ENCODE measurements around the gene GAB1. TPM values are rescaled to one million over a fixed set of nuclear protein-coding genes. Genes with fewer than 3 reads are reported as not detected.
A peak's percentile ranks its signal among the peaks of the same experiment; 100 is the strongest.

Gene GAB1
- total RNA-seq, 4 donors from 2014 or later: 50.4 to 65.3 (median 63.7) TPM

- DNase-seq: no peak
- Histone ChIP-seq H3K4me1 (no peaks in the 10 kb centered on the region), H3K4me3 (no peak overlapping the region), H3K27ac (no peak overlapping the region), H3K27me3 (no peaks in the 10 kb centered on the region), H3K9me3 (no peaks in the 10 kb centered on the region), H3K36me3 (no peaks in the 10 kb centered on the region)
- TF ChIP-seq POLR2A (IDR thresholded peaks at IDR 0.05): no peak
- TF ChIP-seq, protein P1, sequence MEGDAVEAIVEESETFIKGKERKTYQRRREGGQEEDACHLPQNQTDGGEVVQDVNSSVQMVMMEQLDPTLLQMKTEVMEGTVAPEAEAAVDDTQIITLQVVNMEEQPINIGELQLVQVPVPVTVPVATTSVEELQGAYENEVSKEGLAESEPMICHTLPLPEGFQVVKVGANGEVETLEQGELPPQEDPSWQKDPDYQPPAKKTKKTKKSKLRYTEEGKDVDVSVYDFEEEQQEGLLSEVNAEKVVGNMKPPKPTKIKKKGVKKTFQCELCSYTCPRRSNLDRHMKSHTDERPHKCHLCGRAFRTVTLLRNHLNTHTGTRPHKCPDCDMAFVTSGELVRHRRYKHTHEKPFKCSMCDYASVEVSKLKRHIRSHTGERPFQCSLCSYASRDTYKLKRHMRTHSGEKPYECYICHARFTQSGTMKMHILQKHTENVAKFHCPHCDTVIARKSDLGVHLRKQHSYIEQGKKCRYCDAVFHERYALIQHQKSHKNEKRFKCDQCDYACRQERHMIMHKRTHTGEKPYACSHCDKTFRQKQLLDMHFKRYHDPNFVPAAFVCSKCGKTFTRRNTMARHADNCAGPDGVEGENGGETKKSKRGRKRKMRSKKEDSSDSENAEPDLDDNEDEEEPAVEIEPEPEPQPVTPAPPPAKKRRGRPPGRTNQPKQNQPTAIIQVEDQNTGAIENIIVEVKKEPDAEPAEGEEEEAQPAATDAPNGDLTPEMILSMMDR (IDR thresholded peaks at IDR 0.05): no peak
- intact Hi-C loops (cut with DNase I; ENCODE audit: low total_unique reads): no loop called here
These were observed 136.9 kb downstream of the GAB1 start for GRCh38 chr4:143473334-143474126.

DNA sequence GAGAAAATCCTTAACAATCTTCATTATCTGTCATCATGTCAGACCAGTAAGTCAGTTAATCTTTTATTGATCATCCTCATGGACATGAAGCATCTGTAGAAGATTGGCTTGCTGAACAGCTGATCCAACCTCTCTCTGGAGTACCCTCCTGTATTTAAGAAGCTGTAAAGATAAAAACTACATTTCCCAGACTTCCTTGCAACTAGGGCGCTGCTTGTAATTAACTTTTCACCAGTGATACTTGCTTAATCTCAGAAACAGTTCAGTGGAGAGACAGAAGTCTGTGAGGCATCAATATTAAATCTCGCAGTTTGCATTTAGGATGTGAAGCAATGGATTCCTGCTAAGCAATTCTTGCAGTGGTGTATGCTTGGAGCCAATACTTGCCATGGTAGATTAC lies 140.8 kb downstream of the GAB1 start:
- Histone ChIP-seq H3K9me3 (no peaks in the 10 kb centered on the region), H3K27ac (no peak overlapping the region), H3K4me1 (no peaks in the 10 kb centered on the region), H3K27me3 (no peaks in the 10 kb centered on the region), H3K4me3 (no peak overlapping the region), H3K36me3 (no peaks in the 10 kb centered on the region)
- no peak for DNase-seq
- intact Hi-C loops (cut with DNase I; ENCODE audit: low total_unique reads): no loop called here
- TF ChIP-seq POLR2A (IDR thresholded peaks at IDR 0.05): no peak
- TF ChIP-seq, protein P1 (IDR thresholded peaks at IDR 0.05): no peak

DNA sequence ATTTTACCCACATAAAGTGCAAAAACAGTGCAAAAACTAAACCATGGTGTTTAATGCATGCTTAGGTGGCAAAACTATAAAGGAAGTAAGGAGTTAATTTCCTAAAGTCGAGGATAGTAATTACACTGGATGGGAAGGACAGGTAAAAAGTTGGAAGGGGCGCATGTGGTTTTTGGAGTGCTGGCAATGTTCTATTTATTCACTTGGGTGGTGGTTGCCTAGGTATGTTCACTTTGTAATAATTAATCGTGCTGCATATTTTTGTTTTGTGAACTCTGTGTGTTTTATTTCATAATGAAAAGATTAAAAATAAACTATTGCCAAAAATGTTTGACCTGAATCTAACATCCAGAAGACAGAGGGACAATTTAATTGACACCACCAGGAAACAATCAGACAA lies 144.7 kb downstream of the GAB1 start:
- Histone ChIP-seq H3K36me3 (no peaks in the 10 kb centered on the region), H3K4me1 (no peaks in the 10 kb centered on the region), H3K27ac (no peak overlapping the region), H3K4me3 (no peak overlapping the region), H3K27me3 (no peaks in the 10 kb centered on the region), H3K9me3 (no peaks in the 10 kb centered on the region)
- no peak for DNase-seq
- no peak for TF ChIP-seq POLR2A (IDR thresholded peaks at IDR 0.05)
- TF ChIP-seq, protein P1 (IDR thresholded peaks at IDR 0.05): no peak
- intact Hi-C loops (cut with DNase I; ENCODE audit: low total_unique reads): loop anchor here (10.0 kb wide), 1 partner anchor 287 kb away; no protein-coding TSS in a partner anchor

DNA sequence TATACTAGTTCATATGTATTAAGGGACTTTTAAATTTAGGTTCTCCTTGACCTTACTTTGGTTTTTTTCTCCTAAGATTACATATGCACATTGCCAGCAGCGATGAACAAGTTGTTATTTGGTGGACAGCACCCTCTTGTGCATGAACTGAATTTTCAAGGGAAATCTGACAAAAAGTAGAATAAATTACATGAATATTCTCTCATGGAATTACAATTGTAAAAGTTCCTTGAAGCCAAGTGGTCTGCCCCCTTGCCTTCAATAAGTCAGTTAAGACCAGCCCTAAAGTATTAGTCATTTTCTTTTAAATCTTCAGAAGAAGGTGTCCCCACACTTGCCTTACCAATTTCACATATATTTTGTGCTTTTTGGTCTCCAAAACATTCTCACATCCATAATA lies 146.2 kb downstream of the GAB1 start:
- Histone ChIP-seq H3K4me3 (no peak overlapping the region), H3K27me3 (no peaks in the 10 kb centered on the region), H3K27ac (no peak overlapping the region), H3K36me3 (no peaks in the 10 kb centered on the region), H3K4me1 (no peaks in the 10 kb centered on the region), H3K9me3 (no peaks in the 10 kb centered on the region)
- DNase-seq: peak in 1 of 2 donors; percentile 30
- intact Hi-C loops (cut with DNase I; ENCODE audit: low total_unique reads): loop anchor here (10.0 kb wide), 1 partner anchor 288 kb away; no protein-coding TSS in a partner anchor
- no peak for TF ChIP-seq POLR2A (IDR thresholded peaks at IDR 0.05)
- TF ChIP-seq, protein P1 (IDR thresholded peaks at IDR 0.05): peak; percentile 72 to 78 (median 74)

GRCh38 chr4:143486314-143486713 lies 149.6 kb downstream of the GAB1 start:
- TF ChIP-seq, protein P1 (IDR thresholded peaks at IDR 0.05): no peak
- no peak for TF ChIP-seq POLR2A (IDR thresholded peaks at IDR 0.05)
- Histone ChIP-seq H3K4me3 (no peak overlapping the region), H3K36me3 (no peaks in the 10 kb centered on the region), H3K9me3 (no peaks in the 10 kb centered on the region), H3K4me1 (no peaks in the 10 kb centered on the region), H3K27me3 (no peaks in the 10 kb centered on the region), H3K27ac (no peak overlapping the region)
- no peak for DNase-seq
- intact Hi-C loops (cut with DNase I; ENCODE audit: low total_unique reads): loop anchor here (10.0 kb wide), 1 partner anchor 292 kb away; no protein-coding TSS in a partner anchor
